HAP-1 (cell line): ENCODE measurements around the gene SLC23A2.

Source experiments
- DNase-seq, 2 experiments: peaks; one replicate each; pipeline ENCODE4 v3.0.0-alpha.2; 2016 to 2020; ENCODE audit warnings: low spot score in 2 of 2
- H3K27me3 ChIP-seq: fragments of 250-450 bp; sonication (Bioruptor Pico); 2 replicates; pipeline ENCODE4 v1.5.1; 2020; ENCODE audit warnings: low read depth, mild to moderate bottlenecking, moderate library complexity
- H3K36me3 ChIP-seq: fragments of 250-450 bp; sonication (Bioruptor Pico); replicated peaks from 2 replicates; pipeline ENCODE4 v1.5.1; 2020; ENCODE audit warnings: mild to moderate bottlenecking
- H3K4me1 ChIP-seq: fragments of 250-450 bp; sonication (Bioruptor Pico); 2 replicates; pipeline ENCODE4 v1.5.1; 2020; ENCODE audit warnings: mild to moderate bottlenecking
- H3K4me3 ChIP-seq: fragments of 250-450 bp; sonication (Bioruptor Pico); 2 replicates; pipeline ENCODE4 v1.5.1; 2020; ENCODE audit warnings: mild to moderate bottlenecking, moderate library complexity
- H3K9me3 ChIP-seq: fragments of 250-450 bp; sonication (Bioruptor Pico); 2 replicates; pipeline ENCODE4 v1.5.1; 2020; ENCODE audit warnings: mild to moderate bottlenecking, moderate library complexity
- in situ Hi-C: fragments of 300-500 bp; cut with MboI; formaldehyde crosslinking; loops from 3 replicates; pipeline ENCODE4 v1.14.3; 2020; ENCODE audit warnings: low sequenced_read_pairs, inconsistent platforms, mixed read lengths

Gene SLC23A2

GRCh38 chr20:4875578-4876067 lies 125.7 kb downstream of the SLC23A2 start:
- in situ Hi-C loops, result no loop called here
- Histone ChIP-seq H3K4me3 (no peak overlapping the region), H3K36me3 (peaks cover 5% of the 10 kb centered on the region; the same call in 1 of the 2 replicates), H3K27me3 (no peaks in the 10 kb centered on the region), H3K4me1 (no peaks in the 10 kb centered on the region), H3K9me3 (no peaks in the 10 kb centered on the region)
- DNase-seq, result no peak

- H3K27me3 ChIP-seq, result no peaks in the 10 kb centered on the region
- in situ Hi-C loops, result no loop called here
- DNase-seq, result no peak
- no peak overlapping the region for H3K4me3 ChIP-seq
- no peaks in the 10 kb centered on the region for H3K9me3 ChIP-seq
- peaks cover 5% of the 10 kb centered on the region; the same call in 1 of the 2 replicates for H3K36me3 ChIP-seq
- H3K4me1 ChIP-seq, result no peaks in the 10 kb centered on the region
These were observed 127.9 kb downstream of the SLC23A2 start for GRCh38 chr20:4873396-4873795.

GRCh38 chr20:4871486-4871885 lies 129.8 kb downstream of the SLC23A2 start:
- Histone ChIP-seq H3K27me3 (no peaks in the 10 kb centered on the region), H3K36me3 (peaks cover 5% of the 10 kb centered on the region; the same call in 1 of the 2 replicates), H3K9me3 (no peaks in the 10 kb centered on the region), H3K4me1 (no peaks in the 10 kb centered on the region), H3K4me3 (no peak overlapping the region)
- no peak for DNase-seq
- in situ Hi-C loops, result no loop called here

- H3K9me3 ChIP-seq, result no peaks in the 10 kb centered on the region
- H3K4me3 ChIP-seq, result no peak overlapping the region
- in situ Hi-C loops, result no loop called here
- H3K4me1 ChIP-seq, result no peaks in the 10 kb centered on the region
- no peak for DNase-seq
- H3K36me3 ChIP-seq, result peaks cover 5% of the 10 kb centered on the region; the same call in 1 of the 2 replicates
- H3K27me3 ChIP-seq, result no peaks in the 10 kb centered on the region
These were observed 130.4 kb downstream of the SLC23A2 start for GRCh38 chr20:4870906-4871305.

GRCh38 chr20:4869290-4870193 lies 131.8 kb downstream of the SLC23A2 start:
- Histone ChIP-seq H3K9me3 (no peaks in the 10 kb centered on the region), H3K27me3 (no peaks in the 10 kb centered on the region), H3K36me3 (peaks cover 5% of the 10 kb centered on the region; the same call in 1 of the 2 replicates), H3K4me3 (no peak overlapping the region), H3K4me1 (no peaks in the 10 kb centered on the region)
- in situ Hi-C loops, result no loop called here
- no peak for DNase-seq

- in situ Hi-C loops, result no loop called here
- no peak for DNase-seq
- Histone ChIP-seq H3K4me3 (no peak overlapping the region), H3K4me1 (no peaks in the 10 kb centered on the region), H3K9me3 (no peaks in the 10 kb centered on the region), H3K36me3 (0 out of 2 replicates have a peak, but pooled peaks cover under 1% of the 10 kb centered on the region), H3K27me3 (no peaks in the 10 kb centered on the region)
These were observed 134.3 kb downstream of the SLC23A2 start for GRCh38 chr20:4867051-4867450.

GRCh38 chr20:4866429-4866828 lies 134.9 kb downstream of the SLC23A2 start:
- Histone ChIP-seq H3K4me3 (no peak overlapping the region), H3K9me3 (no peaks in the 10 kb centered on the region), H3K27me3 (no peaks in the 10 kb centered on the region), H3K36me3 (0 out of 2 replicates have a peak, but pooled peaks cover 6% of the 10 kb centered on the region), H3K4me1 (no peaks in the 10 kb centered on the region)
- in situ Hi-C loops, result no loop called here
- DNase-seq, result no peak

- no peak for DNase-seq
- H3K36me3 ChIP-seq, result peaks cover 17% of the 10 kb centered on the region
- in situ Hi-C loops, result no loop called here
- no peaks in the 10 kb centered on the region for H3K9me3 ChIP-seq
- H3K27me3 ChIP-seq, result no peaks in the 10 kb centered on the region
- H3K4me3 ChIP-seq, result no peak overlapping the region
- H3K4me1 ChIP-seq, result no peaks in the 10 kb centered on the region
These were observed 137.0 kb downstream of the SLC23A2 start for GRCh38 chr20:4864311-4864752.

GRCh38 chr20:4862661-4863060 lies 138.6 kb downstream of the SLC23A2 start:
- in situ Hi-C loops, result no loop called here
- Histone ChIP-seq H3K36me3 (peaks cover 21% of the 10 kb centered on the region), H3K4me3 (no peak overlapping the region)

GRCh38 chr20:4861961-4862360 lies 139.3 kb downstream of the SLC23A2 start:
- H3K9me3 ChIP-seq, result no peaks in the 10 kb centered on the region
- H3K27me3 ChIP-seq, result no peaks in the 10 kb centered on the region
- no peaks in the 10 kb centered on the region for H3K4me1 ChIP-seq
- peaks cover 21% of the 10 kb centered on the region for H3K36me3 ChIP-seq
- H3K4me3 ChIP-seq, result no peak overlapping the region
- in situ Hi-C loops, result no loop called here
- DNase-seq, result no peak

More at GRCh38 chr20:4862661-4863060, 138.6 kb downstream of the SLC23A2 start:
- no peaks in the 10 kb centered on the region for H3K27me3 ChIP-seq
- H3K4me1 ChIP-seq, result no peaks in the 10 kb centered on the region
- no peaks in the 10 kb centered on the region for H3K9me3 ChIP-seq
- DNase-seq, result no peak

- no peaks in the 10 kb centered on the region for H3K27me3 ChIP-seq
- no peak for DNase-seq
- H3K9me3 ChIP-seq, result no peaks in the 10 kb centered on the region
- no peak overlapping the region for H3K4me3 ChIP-seq
- in situ Hi-C loops, result no loop called here
- H3K4me1 ChIP-seq, result no peaks in the 10 kb centered on the region
- H3K36me3 ChIP-seq, result peaks cover 21% of the 10 kb centered on the region
These were observed 143.3 kb downstream of the SLC23A2 start for GRCh38 chr20:4858000-4858399.

- Histone ChIP-seq H3K36me3 (peaks cover 15% of the 10 kb centered on the region), H3K27me3 (no peaks in the 10 kb centered on the region), H3K9me3 (no peaks in the 10 kb centered on the region), H3K4me3 (no peak overlapping the region), H3K4me1 (no peaks in the 10 kb centered on the region)
- no peak for DNase-seq
- in situ Hi-C loops, result no loop called here
These were observed 145.1 kb downstream of the SLC23A2 start for GRCh38 chr20:4856022-4856755.

GRCh38 chr20:4855555-4855954 lies 145.8 kb downstream of the SLC23A2 start:
- in situ Hi-C loops, result no loop called here
- H3K4me1 ChIP-seq, result no peaks in the 10 kb centered on the region
- peaks cover 15% of the 10 kb centered on the region for H3K36me3 ChIP-seq

GRCh38 chr20:4855097-4855496 lies 146.2 kb downstream of the SLC23A2 start:
- DNase-seq, result no peak
- in situ Hi-C loops, result no loop called here
- peaks cover 12% of the 10 kb centered on the region for H3K36me3 ChIP-seq
- H3K27me3 ChIP-seq, result no peaks in the 10 kb centered on the region
- H3K4me1 ChIP-seq, result no peaks in the 10 kb centered on the region
- no peak overlapping the region for H3K4me3 ChIP-seq
- no peaks in the 10 kb centered on the region for H3K9me3 ChIP-seq

More at GRCh38 chr20:4855555-4855954, 145.8 kb downstream of the SLC23A2 start:
- Histone ChIP-seq H3K27me3 (no peaks in the 10 kb centered on the region), H3K9me3 (no peaks in the 10 kb centered on the region), H3K4me3 (no peak overlapping the region)
- no peak for DNase-seq
